Upper lobe of right lung (tissue), 1 donor: ENCODE results near the gene ITGB3BP. TPM values are rescaled to one million over a fixed set of nuclear protein-coding genes. Genes with fewer than 3 reads are reported as not detected.

ENCODE experiments used
- ATAC-seq: fragments of 200-7000 bp; cut with Tn5 transposase; one replicate; pipeline ENCODE4 v1.9.1; 2020; ENCODE audit warnings: mild to moderate bottlenecking, moderate library complexity
- DNase-seq: peaks from one replicate; pipeline ENCODE4 v3.0.0-alpha.2; 2020
- H3K27ac ChIP-seq: fragments of 200-600 bp; one replicate; pipeline ENCODE4 v1.8.0; 2022
- H3K27me3 ChIP-seq: fragments of 200-600 bp; one replicate; pipeline ENCODE4 v1.8.0; 2022; ENCODE audit warnings: mild to moderate bottlenecking
- H3K36me3 ChIP-seq: fragments of 200-600 bp; one replicate; pipeline ENCODE4 v1.8.0; 2022
- H3K4me1 ChIP-seq: fragments of 200-600 bp; one replicate; pipeline ENCODE4 v1.8.0; 2022
- H3K4me3 ChIP-seq: fragments of 200-600 bp; one replicate; pipeline ENCODE4 v1.8.0; 2022; ENCODE audit warnings: mild to moderate bottlenecking
- H3K9me3 ChIP-seq: fragments of 200-600 bp; one replicate; pipeline ENCODE4 v1.8.0; 2022
- CTCF ChIP-seq: fragments of 200-600 bp; IDR thresholded peaks from one replicate; pipeline ENCODE4 v1.8.0; 2022; ENCODE audit warnings: antibody characterized with exemption
- intact Hi-C: fragments of 100-400 bp; cut with DNase I; formaldehyde crosslinking; loops from one replicate; pipeline ENCODE4 v1.11.0; 2022
- total RNA-seq: library from RNA; stranded (reverse); fragmentation: NEBNext Ultra II Directional; extraction: Animal tissue kit (Norgen Biotek cat#: 25700); gene quantifications from one replicate; pipeline ENCODE4 v1.2.1, GENCODE V29; 2021
- donor health status: DM: no; HTN: yes; CAD: no; lungs with severe emphysema.

The ITGB3BP gene
- total RNA-seq, 1 donor from 2014 or later, result 18.5 TPM

DNA sequence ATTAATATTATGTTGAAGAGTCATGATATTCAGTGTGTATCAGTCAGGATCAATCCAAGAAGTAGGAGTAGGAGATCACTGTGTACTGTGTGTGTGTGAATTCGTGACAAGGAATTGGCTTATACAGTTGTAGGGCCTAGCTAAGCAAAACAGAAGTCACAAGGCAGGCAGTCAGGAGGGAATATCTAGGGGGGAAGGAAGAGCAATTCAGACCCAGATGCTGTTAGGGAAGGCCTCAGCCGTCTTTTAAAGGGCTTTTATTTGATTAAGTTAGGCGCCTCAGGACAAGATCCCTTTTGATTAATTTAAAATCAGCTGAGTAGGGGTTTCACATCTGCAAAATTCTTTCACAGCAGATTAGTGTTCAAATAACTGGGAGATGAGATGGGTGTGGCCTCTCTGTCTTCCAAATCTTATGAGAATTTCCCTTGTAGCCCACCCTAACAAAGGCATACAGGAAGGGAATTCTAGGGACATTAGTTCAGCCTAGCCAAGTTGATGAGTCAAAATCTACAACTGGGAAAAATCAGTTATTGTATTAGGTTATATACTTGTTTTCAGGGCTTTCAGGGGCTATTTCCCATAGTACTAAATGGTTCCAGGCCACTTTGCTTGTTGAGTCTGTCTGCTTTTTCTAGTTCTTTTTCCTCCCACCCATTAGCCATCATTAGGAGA is 108.2 kb downstream of the ITGB3BP start:
- DNase-seq, result no peak
- no peaks in the 10 kb centered on the region for H3K9me3 ChIP-seq
- H3K4me3 ChIP-seq, result no peak overlapping the region
- no peaks in the 10 kb centered on the region for H3K27me3 ChIP-seq
- no peak for ATAC-seq
- H3K4me1 ChIP-seq, result no peaks in the 10 kb centered on the region
- intact Hi-C loops, result no loop called here
- peaks cover 9% of the 10 kb centered on the region for H3K36me3 ChIP-seq
- TF ChIP-seq CTCF, result no peak
- H3K27ac ChIP-seq, result no peak overlapping the region

DNA sequence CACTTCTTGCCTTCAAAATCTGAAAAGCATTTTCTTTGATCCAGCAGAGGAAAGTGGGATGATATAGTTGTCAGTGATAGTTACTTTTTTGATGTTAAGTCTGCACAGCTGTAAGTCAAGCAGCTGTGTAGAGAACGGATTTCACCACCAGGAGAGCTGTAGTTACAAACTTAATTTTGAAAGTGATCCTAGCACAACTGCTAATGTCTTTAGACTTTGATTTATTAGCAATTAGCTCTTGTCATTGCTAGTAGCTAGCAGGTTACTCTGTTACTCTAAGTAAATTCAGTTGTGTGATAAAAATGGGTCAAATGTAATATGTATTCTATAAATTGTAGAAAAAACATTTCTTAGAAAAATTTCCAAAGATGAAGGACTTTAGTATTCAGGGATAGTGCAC is 109.6 kb downstream of the ITGB3BP start:
- ATAC-seq (no peak), DNase-seq (no peak)
- no peaks in the 10 kb centered on the region for H3K9me3 ChIP-seq
- no peak overlapping the region for H3K4me3 ChIP-seq
- no peaks in the 10 kb centered on the region for H3K27me3 ChIP-seq
- no peak overlapping the region for H3K27ac ChIP-seq
- TF ChIP-seq CTCF, result no peak
- H3K4me1 ChIP-seq, result no peaks in the 10 kb centered on the region
- peaks cover 5% of the 10 kb centered on the region for H3K36me3 ChIP-seq
- intact Hi-C loops, result no loop called here

GRCh38 chr1:63411066-63411465 is 112.0 kb downstream of the ITGB3BP start:
- Histone ChIP-seq H3K36me3 (peaks cover 5% of the 10 kb centered on the region), H3K4me3 (no peak overlapping the region), H3K27me3 (no peaks in the 10 kb centered on the region), H3K9me3 (no peaks in the 10 kb centered on the region), H3K4me1 (no peaks in the 10 kb centered on the region), H3K27ac (no peak overlapping the region)
- no peak for TF ChIP-seq CTCF
- intact Hi-C loops, result no loop called here
- ATAC-seq (no peak), DNase-seq (no peak)

- Histone ChIP-seq H3K27me3 (no peaks in the 10 kb centered on the region), H3K4me3 (no peak overlapping the region), H3K27ac (no peak overlapping the region), H3K36me3 (peaks cover 2% of the 10 kb centered on the region), H3K9me3 (no peaks in the 10 kb centered on the region), H3K4me1 (no peaks in the 10 kb centered on the region)
- intact Hi-C loops, result no loop called here
- TF ChIP-seq CTCF, result no peak
- no peak for DNase-seq
- ATAC-seq, result no peak
These were observed 114.7 kb downstream of the ITGB3BP start for GRCh38 chr1:63408331-63408730.

- no peak for TF ChIP-seq CTCF
- intact Hi-C loops, result no loop called here
- DNase-seq (no peak), ATAC-seq (no peak)
- peaks cover 2% of the 10 kb centered on the region for H3K36me3 ChIP-seq
- no peak overlapping the region for H3K27ac ChIP-seq
- no peaks in the 10 kb centered on the region for H3K27me3 ChIP-seq
- H3K9me3 ChIP-seq, result no peaks in the 10 kb centered on the region
- no peak overlapping the region for H3K4me3 ChIP-seq
- H3K4me1 ChIP-seq, result no peaks in the 10 kb centered on the region
These were observed 116.0 kb downstream of the ITGB3BP start for GRCh38 chr1:63407002-63407401.

- ATAC-seq (no peak), DNase-seq (no peak)
- no peaks in the 10 kb centered on the region for H3K4me1 ChIP-seq
- intact Hi-C loops, result no loop called here
- no peak overlapping the region for H3K27ac ChIP-seq
- H3K4me3 ChIP-seq, result no peak overlapping the region
- no peaks in the 10 kb centered on the region for H3K9me3 ChIP-seq
- no peaks in the 10 kb centered on the region for H3K27me3 ChIP-seq
- TF ChIP-seq CTCF, result no peak
- peaks cover 2% of the 10 kb centered on the region for H3K36me3 ChIP-seq
These were observed 117.0 kb downstream of the ITGB3BP start for GRCh38 chr1:63405987-63406386.
